HUDEP-2 (cell line): ENCODE measurements around the gene DCTPP1.
"Not testable (repeated sequence)": the region's sequence is repeated elsewhere in the genome, so short reads cannot be mapped to it uniquely, and the experiment has no call there.

Experiments
- DNase-seq, 76 experiments: peaks; one replicate each; lab custom pipeline; 2025; ENCODE audit not compliant: unreplicated experiment in 76 of 76; lab: John Stamatoyannopoulos, UW

The DCTPP1 gene

DNA sequence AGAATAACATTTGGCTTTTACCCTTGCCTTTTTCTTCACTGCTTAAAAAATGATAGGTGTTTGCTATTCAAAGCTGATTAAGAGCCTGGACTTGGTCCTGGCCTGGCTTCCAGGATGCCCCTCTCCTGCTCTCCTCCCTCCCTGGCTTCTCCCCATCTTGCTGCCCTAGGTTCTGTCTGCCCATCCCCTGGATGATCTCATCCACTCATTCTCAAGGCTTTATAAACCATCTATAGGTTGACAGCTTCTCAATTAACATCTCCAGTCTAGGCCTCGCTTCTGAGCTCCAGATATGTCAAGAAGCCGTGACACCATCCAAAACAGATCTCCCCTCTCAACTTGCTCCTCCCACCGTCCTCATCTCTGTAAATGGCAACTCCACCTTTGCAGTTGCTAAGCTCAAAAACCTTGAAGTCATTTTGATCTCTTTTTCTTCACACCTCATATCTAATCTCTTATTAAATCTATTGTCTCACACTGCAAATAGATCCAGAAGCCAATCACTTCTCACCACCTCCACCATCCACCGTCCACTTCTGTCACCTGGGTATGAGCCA, 13.7 kb downstream of the DCTPP1 start:
- no peak for DNase-seq

GRCh38 chr16:30414159-30414558, 15.7 kb downstream of the DCTPP1 start:
- no peak for DNase-seq

- DNase-seq: no peak
These were observed 16.6 kb downstream of the DCTPP1 start for GRCh38 chr16:30413112-30413806.

- peak in 68 of 76 experiments; percentile 40 to 93 (median 80) for DNase-seq
These were observed 20.4 kb downstream of the DCTPP1 start for GRCh38 chr16:30409125-30410060.

DNA sequence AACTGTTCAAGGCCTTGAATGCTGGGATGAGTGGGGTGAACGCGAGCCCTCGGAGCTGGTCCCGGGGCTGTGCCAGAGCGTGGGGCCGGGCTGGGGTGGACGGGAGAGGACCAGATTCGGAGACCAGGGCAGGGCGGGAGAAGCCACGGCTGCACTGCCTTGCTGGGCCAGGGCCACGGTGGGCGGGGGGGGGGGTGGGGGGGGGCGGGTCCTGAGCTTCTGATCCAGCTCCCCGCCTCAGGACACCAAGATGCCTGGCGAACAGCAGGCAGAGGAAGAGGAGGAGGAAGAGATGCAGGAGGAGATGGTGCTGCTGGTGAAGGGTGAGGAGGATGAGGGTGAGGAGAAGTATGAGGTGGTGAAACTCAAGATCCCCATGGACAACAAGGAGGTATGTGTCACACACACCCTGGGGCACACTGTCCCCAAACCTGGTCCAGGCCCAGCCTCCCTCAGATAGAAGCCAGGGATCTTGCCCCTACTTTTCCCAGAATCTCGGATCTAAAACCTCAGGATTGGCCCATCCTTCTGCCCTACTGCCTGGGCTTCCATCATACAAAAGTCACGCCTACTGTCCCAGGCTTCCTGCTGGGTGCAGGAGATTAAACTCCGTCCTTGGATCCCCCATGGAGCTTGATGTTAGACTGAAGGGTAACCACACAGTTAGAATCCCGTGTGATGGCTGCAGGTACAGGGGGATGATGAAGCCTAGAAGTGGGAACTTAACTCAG, 21.9 kb downstream of the DCTPP1 start:
- DNase-seq: peak in 1 of 76 experiments; percentile 29

- peak in 70 of 76 experiments; percentile 55 to 99 (median 88) for DNase-seq
These were observed 22.6 kb downstream of the DCTPP1 start, which contains the start of gene ZNF771 for GRCh38 chr16:30407102-30407803. TSS of gene ZNF771 (plus strand) at chr16:30407606. CDS start at chr16:30408054, 448 bp downstream.

DNA sequence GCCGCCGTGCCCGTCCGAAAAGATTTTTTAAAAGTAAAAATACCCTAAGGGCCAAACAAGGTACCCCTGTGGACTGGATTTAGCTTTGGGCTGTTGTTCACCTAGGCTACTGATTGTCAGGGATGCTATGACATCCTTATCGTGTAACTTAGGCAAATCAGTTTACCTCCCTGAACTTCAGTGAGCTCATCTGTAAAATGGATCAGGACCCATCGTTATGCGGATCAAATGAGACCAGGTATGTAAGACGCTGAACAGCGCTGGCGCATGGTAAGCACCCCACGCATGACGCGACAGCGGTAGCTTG, 23.1 kb downstream of the DCTPP1 start:
- no peak for DNase-seq

GRCh38 chr16:30401768-30402425, 27.9 kb downstream of the DCTPP1 start:
- no peak for DNase-seq

DNA sequence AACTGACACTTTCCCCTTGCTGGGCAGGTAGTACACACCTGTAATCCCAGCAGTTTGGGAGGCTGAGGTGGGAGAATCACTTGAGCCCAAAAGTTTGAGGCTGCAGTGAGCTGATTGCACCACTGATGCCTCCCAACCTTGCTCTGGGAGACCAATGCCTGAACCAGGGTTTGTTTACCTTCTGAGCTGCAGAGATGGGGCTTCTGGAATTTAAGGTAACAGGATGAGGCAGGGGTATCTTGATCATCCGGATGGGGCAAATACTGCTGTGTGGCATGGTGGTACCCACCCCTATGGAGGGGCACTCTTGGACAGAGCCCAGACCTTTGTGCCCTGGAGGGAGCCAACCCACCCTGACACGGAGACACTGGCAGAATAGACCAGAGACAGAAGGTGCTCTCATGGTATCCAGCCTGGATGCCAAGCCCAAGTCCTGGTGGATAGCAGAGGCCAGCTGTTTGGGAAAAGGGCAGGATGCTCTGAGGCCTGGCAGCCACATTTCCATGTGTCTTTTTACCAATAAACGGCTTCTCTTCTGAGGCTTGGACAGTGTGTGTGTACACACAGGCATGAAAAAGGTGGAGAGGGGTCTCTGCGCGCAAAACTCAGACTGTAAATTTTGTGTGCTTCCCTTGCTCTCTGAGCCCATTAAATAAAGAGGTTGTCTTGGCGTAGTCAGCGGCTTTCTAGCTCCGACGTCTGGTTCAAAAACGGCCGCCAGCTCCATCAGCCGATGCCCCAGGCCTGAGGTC, 30.2 kb downstream of the DCTPP1 start:
- DNase-seq: no peak

GRCh38 chr16:30398661-30399434, 31.0 kb downstream of the DCTPP1 start:
- DNase-seq: no peak

GRCh38 chr16:30397776-30398660, 31.8 kb downstream of the DCTPP1 start:
- no peak for DNase-seq

- DNase-seq: no peak
These were observed 32.8 kb downstream of the DCTPP1 start for GRCh38 chr16:30397056-30397455.

- DNase-seq: not testable (repeated sequence)
These were observed 33.2 kb downstream of the DCTPP1 start for GRCh38 chr16:30396627-30397026.

GRCh38 chr16:30395992-30396585, 33.7 kb downstream of the DCTPP1 start:
- DNase-seq: peak in 2 of 76 experiments; percentile 19

GRCh38 chr16:30395155-30395991, 34.5 kb downstream of the DCTPP1 start, which contains the start of gene ZNF48:
TSS of gene ZNF48 (plus strand) at chr16:30395420. CDS start at chr16:30395795, 375 bp downstream.
- DNase-seq: peak in 63 of 76 experiments; percentile 17 to 72 (median 49)
